ENCODE results near the gene HMOX1.

DNA sequence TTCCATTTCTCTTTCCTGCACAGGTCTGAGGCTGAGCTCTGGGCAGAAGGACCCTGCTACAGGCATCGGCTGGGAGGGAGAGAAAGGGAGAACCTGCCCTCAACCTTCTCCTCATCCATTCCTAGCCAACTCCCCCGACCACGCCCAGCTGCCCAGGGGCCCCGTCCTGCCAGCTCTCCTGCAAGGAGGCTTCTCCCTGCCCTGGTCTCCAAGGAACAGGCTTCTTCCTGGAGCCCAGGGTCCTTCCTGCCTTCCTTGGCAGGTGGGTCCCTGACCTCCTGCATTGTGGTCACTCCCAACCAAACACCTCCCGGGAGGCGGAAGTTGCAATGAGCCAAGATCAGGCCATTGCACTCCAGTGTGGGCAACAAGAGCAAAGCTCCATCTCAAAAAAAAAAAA, 12.5 kb upstream of the HMOX1 start:
- TF ChIP-seq, protein P1, sequence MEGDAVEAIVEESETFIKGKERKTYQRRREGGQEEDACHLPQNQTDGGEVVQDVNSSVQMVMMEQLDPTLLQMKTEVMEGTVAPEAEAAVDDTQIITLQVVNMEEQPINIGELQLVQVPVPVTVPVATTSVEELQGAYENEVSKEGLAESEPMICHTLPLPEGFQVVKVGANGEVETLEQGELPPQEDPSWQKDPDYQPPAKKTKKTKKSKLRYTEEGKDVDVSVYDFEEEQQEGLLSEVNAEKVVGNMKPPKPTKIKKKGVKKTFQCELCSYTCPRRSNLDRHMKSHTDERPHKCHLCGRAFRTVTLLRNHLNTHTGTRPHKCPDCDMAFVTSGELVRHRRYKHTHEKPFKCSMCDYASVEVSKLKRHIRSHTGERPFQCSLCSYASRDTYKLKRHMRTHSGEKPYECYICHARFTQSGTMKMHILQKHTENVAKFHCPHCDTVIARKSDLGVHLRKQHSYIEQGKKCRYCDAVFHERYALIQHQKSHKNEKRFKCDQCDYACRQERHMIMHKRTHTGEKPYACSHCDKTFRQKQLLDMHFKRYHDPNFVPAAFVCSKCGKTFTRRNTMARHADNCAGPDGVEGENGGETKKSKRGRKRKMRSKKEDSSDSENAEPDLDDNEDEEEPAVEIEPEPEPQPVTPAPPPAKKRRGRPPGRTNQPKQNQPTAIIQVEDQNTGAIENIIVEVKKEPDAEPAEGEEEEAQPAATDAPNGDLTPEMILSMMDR (IDR thresholded peaks at IDR 0.05) = no peak
- no peak for TF ChIP-seq POLR2A (IDR thresholded peaks at IDR 0.05)
- TF ChIP-seq EP300 (IDR thresholded peaks at IDR 0.05) = no peak
- TF ChIP-seq POLR2AphosphoS5 (IDR thresholded peaks at IDR 0.05) = no peak

All from suprapubic skin (tissue), 4 donors.